Epithelial cell of proximal tubule (primary cell): ENCODE measurements around the gene TAF1C. TPM values are rescaled to one million over a fixed set of nuclear protein-coding genes. Genes with fewer than 3 reads are reported as not detected.
"Not testable (repeated sequence)": the region's sequence is repeated elsewhere in the genome, so short reads cannot be mapped to it uniquely, and the experiment has no call there.

ENCODE experiments used
- DNase-seq: peaks from one replicate; pipeline ENCODE4 v3.0.0-alpha.2; 2011; ENCODE audit warnings: low read depth
- H3K4me3 ChIP-seq: 2 replicates; pipeline ENCODE4 v1.5.1; 2011; ENCODE audit warnings: low read depth, mild to moderate bottlenecking, low read length
- CTCF ChIP-seq: conservative IDR thresholded peaks from 2 replicates; pipeline ENCODE4 v1.5.1; 2012; ENCODE audit warnings: low read depth, mild to moderate bottlenecking, low read length
- total RNA-seq: library from RNA; depleted of rRNA; stranded (reverse); fragments of >200 nt; gene quantifications from 2 replicates; pipeline ENCODE4 v1.2.3, GENCODE V29; 2015

TAF1C gene
- total RNA-seq, 1 donor from 2014 or later = 30.4 TPM

GRCh38 chr16:84212154-84212553, 25.3 kb upstream of the TAF1C start:
- TF ChIP-seq CTCF = no peak
- H3K4me3 ChIP-seq = no peak overlapping the region
- no peak for DNase-seq

GRCh38 chr16:84209989-84210388, 23.1 kb upstream of the TAF1C start:
- no peak overlapping the region for H3K4me3 ChIP-seq
- DNase-seq = no peak
- peak; percentile 29 for TF ChIP-seq CTCF

GRCh38 chr16:84207879-84208278, 21.0 kb upstream of the TAF1C start:
- no peak overlapping the region for H3K4me3 ChIP-seq
- no peak for DNase-seq
- TF ChIP-seq CTCF = no peak

GRCh38 chr16:84207251-84207650, 20.4 kb upstream of the TAF1C start:
- DNase-seq = peak; percentile 27
- TF ChIP-seq CTCF = no peak
- no peak overlapping the region for H3K4me3 ChIP-seq

- no peak for DNase-seq
- no peak for TF ChIP-seq CTCF
- no peak overlapping the region for H3K4me3 ChIP-seq
Measured at GRCh38 chr16:84205976-84206691, 19.3 kb upstream of the TAF1C start.

GRCh38 chr16:84205123-84205522, 18.3 kb upstream of the TAF1C start:
- H3K4me3 ChIP-seq, DNase-seq: not testable (repeated sequence)

- DNase-seq, H3K4me3 ChIP-seq: not testable (repeated sequence)
Measured at GRCh38 chr16:84204551-84204950, 17.7 kb upstream of the TAF1C start.

- no peak for DNase-seq
- no peak for TF ChIP-seq CTCF
- H3K4me3 ChIP-seq = no peak overlapping the region
Measured at GRCh38 chr16:84199861-84200260, 13.0 kb upstream of the TAF1C start.
